NCI-H2081 (cell line): ENCODE results near the gene MAGI2.

Source experiments
- DNase-seq, 2 experiments: peaks; one replicate each; lab custom pipeline; 2025; lab: John Stamatoyannopoulos, UW

The MAGI2 gene

DNA sequence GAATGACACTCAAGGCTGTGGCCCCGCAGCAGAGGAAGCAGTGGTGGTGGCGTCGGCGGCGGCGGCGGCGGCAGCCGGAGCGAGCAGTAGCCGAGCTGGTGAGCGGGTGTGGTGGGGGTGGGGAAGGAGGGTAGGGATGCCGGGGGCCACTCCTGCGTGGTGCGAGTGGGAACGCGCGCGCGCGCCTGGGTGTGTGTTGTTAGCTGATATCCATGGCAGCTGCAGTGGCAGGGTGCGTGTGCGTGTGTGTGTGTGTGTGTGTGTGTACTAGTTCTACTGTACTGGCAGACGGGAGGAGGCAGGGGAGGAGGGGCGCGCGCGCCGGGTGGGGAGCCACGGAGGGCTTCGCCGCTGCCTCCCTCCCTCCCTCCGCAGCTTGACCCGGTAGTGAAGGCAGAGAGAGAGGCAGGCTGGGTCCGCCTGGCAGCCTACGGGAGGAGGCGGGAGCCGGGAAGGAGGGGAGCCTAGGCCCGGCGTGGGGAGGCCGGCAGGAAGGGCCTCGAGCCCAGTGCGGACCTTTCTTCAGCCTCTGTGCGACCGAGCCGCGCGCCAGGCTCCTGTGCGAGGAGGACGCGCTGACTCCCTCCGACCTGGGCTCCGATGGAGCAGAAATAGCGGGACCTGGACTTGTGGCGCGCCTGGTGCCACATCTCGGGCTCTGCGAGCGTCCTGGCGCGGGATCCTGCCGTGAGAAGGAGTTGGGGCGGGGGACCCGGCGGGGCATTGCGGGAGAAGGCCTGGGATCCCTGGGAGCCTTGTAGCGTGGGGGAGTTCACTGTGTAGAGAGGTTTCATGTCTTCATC, at the start of gene MAGI2:
TSS of gene MAGI2 (minus strand) at position 110 of the 803 bp plus-strand sequence. CDS start 347 bp downstream, outside the sequence.
- DNase-seq: no peak

DNA sequence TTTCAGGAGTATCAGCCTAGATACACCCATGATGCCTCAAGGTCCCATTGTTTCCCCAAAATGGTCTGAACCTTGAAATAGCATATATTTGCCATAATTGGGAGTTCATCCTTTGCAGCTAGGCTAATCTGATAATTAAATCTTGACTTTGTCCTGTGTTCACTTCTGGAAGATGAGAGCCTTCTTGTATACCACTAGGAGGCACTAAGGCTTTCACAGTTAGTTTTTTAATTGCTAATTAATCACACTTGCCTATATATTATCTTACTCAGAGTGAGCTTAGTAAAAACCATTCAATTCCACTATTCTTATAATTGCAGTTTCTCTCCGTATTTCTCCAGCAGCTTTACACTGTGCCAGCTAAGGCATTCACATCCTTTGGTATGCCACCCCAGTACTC, 48.7 kb upstream of the MAGI2 start:
- no peak for DNase-seq

DNA sequence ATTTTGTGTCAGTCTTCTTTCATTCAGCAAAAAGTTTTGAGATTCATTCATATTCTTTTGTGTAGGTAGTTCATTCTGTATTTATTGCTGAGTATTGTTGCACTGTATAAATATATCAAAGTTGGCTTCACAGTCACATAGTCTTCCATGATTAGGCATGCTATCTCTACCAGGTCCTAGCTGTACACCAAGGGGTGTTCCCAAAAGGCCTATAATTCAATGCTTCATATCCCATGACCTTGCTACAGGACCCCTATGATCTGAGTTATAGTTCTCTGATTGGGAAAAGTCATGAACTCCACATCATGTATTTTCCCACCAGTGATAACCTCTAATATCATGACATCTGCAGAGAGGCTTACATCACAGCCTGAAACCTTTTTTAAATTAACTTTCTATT, 47.3 kb upstream of the MAGI2 start:
- DNase-seq: no peak

DNA sequence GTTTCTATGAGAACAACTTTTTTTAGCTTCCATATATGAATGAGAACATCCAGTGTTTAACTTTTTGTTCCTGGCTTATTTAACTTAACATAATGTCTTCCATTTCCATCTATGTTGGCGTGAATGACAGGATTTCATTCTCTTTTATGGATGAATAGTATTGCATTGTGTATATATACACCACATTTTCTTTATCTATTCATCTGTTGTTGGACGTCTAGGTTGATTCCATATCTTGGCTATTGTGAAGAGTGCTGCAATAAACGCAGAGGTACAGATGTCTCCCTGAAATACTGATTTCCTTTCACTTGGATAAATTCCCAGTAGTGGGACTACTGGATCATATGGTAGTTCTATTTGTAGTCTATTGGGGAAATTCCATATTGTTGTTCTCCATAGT, 44.3 kb upstream of the MAGI2 start:
- no peak for DNase-seq

DNA sequence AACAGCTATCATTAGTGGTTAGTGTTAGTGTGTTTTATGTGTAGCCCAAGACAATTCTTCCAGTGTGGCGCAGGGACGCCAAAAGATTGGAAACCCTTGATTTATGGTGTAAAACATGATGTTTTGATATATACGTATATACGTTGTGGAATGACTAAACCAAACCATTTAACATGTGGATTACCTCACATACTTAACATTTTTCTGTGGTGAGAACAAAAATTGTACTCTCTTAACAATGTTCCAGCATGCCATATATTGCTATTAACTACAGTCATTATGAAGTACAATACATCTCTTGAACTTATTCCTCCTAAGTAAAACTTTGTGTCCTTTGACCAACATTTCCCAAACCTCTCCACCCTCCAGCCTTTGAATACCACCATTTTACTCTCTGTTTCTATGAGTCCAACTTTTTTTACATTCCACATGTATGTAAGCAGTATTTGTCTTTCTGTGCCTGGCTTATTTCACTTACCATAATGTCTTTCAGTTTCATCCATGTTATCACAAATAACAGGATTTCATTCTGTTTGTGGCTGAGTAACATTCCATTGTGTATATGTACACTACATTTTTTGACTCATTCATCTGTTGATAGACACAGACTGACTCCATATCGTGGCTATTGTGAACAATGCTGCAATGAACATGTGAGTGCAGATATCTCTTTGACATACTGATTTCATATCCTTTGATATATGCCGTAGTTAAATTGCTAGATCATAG, 42.2 kb upstream of the MAGI2 start:
- no peak for DNase-seq

DNA sequence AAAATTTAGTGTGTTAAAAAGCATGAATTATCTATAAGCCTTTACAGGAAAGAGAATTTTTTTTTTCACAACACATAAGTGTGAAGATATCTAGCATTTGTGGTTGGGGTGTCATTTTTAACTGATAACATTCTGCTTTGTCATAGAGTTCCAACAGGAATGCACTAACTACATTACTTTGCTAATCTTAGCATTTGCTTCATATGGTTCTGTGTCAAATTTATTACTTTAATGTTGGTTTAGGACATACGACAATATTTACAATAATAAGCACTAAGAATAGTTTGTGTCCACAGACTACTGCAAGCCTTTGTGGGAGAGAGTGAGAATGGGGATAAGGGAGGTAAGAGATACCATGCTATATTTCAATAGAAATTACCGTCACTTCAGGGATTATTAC, 40.6 kb upstream of the MAGI2 start:
- DNase-seq: no peak

DNA sequence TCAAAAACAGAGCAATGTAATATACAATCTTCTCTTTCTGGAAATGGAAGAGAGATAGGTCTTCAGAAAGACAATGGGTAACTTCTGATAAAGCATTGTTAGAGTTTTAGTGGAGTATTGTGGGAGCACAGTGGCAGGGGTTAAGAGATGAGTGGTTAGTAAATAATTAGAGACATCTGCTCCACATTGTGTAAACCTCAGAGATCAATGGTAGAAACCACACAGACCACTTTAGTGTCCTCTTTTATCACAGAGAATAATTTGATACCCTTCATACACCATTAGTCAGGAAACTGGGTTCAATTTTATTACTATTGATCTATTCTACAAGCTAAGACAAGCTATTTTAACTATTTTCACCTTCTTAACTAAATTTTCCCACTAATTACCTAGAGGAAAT, 35.9 kb upstream of the MAGI2 start:
- peak in 1 of 2 experiments; percentile 3 for DNase-seq

DNA sequence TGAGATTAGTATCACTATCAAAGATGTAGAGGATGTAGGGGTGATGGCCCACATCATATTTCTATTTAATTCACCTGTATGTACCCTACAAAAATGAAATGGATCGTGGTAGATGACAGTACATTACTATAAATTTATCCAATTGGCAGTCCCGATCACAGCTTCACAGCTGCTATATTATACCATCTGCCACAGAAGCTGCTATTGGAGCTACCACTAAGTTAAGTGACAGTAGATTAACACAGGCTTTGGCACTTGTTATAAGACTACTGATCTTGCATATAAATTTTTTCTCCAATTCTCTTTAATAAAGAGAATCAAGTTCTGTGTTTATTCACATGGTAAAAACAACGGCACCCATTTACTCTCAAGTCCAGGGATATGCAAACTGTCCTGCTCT, 24.9 kb upstream of the MAGI2 start:
- no peak for DNase-seq

DNA sequence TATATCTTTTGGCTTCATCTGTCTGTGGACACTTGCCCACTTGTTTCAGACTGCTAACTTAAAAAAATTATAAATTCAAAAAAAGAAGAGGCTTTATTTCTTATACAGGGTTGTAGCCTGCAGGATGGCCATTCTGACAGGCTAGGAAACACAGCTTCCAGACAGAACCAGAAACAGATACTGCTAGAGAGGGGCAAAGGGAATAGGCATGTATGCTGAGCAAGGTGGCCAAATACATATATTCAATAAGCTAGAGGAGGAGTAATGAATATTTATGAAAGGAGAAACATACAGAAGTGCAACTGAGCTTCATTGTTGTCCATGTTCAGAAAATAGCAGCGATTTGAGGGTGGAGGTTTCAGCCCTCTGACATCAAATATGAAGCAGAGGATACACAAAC, 22.0 kb upstream of the MAGI2 start:
- no peak for DNase-seq

DNA sequence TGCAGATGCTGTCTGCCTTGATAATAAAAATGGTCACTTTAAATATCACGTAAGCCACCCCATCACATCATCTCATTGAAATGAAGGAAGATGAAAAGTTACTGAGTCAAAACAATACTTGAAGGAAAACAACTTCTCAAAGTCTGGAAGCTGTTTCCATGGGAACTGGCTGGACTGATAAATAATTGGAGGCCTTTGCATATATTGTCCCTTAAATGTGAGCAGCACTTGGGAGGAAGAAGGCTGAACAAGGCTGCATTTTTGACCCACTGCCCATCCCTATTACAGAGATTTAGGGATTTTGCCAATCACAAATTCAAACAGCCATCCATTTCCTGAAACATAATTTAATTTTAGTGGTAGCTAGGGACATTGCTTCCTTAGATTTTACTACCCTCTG, 18.2 kb upstream of the MAGI2 start:
- DNase-seq: no peak

DNA sequence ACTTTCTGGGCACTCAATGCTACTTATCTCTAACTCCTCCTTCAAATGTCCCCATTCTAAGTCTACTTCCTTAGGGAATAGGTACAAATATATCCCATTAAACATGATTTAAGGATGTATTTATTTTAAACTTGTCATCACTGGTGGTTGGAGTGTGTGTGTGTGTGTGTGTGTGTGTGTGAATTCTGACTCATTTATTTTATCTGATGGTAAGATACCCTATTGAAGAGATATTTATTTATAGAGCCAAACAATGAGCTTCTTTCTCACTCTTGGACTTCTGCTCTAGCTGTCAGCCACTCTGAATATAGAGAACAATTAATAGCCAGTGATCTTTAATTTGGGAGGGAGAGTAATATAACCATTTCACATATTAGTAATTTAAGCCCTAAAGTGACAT, 17.8 kb upstream of the MAGI2 start:
- no peak for DNase-seq

DNA sequence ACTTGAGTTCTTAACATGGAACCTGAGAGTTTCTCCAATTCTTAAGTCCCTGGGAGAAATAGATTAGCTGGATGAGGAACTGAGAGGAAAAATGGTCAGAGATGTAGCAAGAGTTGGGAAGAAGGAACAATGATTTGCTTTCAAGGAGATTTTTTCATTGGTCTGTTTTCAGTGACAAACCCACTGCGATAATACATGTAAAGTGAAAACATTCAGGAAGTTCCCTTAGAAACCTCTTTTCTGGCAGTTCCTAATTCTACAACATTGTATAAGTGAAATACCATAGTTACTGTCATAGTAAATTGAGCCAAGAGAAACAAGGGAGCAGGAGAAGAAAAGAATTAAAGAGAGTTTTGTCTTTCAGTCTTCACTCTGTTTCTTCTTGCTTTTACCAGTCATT, 12.1 kb upstream of the MAGI2 start:
- no peak for DNase-seq

DNA sequence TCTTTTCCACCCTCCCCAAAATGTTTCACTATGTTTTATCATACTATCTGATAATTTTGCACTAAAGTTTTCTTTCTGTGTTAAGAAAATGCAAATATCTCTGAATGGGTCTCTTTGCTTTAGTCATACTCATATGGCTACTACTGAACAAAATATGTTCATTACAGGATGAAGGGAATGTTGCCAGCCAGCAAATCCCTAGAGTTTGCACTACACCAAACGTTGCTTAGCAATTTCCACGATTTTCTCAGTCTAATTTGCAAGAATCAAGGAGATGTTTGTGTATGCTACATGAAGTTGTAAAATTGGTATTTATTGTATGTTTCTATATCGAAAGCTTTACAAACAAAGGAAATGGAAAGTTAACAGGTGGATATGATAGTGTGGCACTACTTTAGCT, 10.6 kb upstream of the MAGI2 start:
- DNase-seq: no peak

DNA sequence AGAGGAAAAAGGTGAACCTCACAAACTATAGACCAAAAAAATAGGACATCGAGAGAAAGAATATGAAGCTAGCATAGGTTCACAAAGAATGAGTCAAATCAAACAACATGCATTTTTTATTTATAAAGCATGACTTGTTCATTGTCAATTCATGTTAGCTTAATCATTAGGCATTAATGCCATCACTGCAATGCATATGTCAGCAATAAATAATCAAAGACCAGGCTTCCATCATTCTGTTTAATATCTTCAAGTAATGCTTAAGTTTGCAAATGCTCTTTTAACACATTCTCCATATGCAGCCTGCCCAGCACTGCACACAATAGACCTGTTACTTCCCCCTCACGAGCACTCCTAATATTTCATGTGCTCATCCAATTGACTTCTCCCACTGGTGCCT, 8.9 kb upstream of the MAGI2 start:
- DNase-seq: no peak

DNA sequence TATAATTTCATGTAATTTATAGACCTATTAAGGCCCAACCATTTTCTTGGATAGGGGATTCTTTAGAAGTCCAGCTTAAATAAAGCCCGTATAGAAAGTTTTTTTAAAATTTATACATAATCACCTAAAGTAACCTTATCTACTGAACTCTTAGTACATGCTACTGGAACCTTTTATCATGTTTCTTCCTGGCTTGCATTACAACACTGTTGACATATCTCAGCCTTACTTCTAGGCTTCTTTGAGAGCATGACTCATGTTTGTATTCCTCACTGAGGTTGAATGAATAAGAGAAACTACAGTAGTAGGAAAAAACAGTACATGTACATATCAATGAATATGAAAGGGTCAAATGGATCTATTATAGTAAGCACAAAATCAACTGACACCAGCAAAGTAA, 8.2 kb upstream of the MAGI2 start:
- DNase-seq: no peak

DNA sequence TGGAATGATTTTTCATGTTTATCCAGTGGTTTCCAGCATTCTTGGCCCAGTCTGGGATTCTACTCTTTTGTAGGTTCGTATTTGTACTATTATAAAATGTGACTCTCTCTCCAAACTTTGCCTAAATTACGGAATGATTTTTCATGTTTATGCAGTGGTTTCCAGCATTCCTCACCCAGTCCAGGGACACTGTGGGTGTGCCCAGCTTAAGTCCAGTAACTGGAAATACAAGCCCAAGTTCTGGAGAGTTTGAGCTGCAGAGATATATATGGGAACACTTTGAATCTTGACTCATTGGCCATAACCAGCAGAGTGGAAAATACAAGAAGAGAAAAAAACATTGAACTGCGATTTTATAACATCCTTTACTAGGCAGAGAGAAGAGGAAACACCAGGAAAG, 5.9 kb upstream of the MAGI2 start:
- DNase-seq: no peak

DNA sequence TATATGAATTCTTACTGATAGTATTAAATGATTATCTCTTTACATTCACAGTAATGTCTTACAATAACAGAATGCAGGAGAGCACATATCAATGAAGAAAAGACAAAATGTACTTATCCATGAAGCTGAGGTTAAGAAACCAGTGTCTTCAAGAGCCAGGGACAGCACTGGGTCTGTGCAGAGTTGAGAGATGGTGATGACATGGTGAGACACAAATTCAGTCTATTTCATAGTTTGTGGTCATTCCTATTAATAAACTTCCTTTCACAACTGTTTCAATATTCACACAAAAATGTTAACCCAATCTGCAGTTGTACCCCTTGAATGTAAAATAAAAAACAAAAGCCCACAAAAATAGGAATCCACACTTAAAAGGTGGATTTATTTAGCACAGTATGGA, 5.3 kb upstream of the MAGI2 start:
- DNase-seq: no peak

DNA sequence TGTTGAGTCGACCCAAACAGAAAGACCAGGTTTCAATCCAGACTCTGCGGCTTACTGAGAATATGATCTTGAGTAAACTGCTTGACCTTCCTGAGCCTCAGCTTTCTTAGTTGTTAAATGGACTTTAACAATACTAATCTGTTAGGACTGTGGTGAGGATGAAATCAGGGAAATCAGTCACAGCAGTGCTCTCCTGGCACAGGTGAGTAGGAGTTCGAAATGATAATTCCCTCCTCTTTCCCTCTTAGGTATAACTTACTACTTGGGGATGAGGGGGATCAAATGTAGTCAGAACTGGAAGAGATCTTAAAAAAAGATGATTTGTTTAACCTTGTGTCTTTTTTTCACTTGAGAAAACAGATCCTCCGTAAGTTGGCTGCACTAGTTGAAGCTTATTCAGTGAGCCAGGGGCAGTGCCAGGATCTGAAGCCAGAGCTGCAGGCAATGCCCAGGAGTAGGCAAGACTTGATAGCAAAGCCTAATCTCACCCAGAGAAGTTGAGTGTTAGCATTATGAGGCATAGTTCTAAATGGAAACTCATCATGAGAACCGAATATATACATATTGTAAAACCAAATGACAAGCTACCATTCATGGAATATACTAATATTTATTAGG, 1.8 kb upstream of the MAGI2 start:
- DNase-seq: no peak

DNA sequence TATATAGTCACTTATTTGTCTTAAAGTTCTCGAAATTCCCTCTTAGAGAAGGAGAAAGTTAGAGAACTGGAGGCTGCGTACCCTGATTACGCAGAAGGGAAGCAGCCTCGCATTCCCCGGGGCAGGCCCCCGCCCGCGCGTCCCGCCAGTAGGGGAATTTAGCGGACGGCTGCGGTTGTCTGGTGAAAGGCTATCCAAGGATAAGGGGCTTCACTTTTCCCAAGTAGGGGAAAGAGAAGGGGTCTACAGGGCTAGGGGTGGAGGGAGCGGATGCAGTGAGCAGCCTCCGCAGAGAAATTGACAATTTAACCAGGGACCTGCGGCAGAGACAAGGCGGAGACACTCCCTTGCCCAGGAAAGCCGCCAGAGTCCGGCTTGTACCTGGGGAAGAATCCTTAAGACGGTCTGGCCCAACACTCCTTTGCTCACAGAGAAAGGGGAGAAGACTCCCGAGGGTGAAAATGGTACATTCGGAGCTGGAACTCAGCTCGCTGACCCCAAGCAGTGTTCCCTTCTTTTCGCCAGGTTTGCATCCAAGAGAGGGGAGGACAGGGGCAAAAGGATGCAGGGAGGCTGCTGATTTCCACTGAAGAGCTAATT, 994 bp upstream of the MAGI2 start:
- no peak for DNase-seq

DNA sequence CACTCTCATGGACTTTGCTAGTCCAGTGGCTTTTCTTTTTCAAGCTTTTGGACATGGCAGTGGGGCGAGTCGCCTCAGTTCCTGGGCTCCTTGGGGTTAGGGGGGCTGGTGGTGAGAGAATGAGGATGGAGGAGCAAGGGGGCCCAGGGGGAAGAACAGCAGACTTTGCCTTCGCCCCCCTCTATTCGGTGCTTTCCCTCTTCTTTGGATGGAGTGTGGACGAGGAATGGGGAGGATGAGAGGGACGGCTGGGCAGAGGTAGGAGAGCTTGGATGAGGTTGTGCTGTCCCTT, 255 bp downstream of the MAGI2 start:
- DNase-seq: no peak

DNA sequence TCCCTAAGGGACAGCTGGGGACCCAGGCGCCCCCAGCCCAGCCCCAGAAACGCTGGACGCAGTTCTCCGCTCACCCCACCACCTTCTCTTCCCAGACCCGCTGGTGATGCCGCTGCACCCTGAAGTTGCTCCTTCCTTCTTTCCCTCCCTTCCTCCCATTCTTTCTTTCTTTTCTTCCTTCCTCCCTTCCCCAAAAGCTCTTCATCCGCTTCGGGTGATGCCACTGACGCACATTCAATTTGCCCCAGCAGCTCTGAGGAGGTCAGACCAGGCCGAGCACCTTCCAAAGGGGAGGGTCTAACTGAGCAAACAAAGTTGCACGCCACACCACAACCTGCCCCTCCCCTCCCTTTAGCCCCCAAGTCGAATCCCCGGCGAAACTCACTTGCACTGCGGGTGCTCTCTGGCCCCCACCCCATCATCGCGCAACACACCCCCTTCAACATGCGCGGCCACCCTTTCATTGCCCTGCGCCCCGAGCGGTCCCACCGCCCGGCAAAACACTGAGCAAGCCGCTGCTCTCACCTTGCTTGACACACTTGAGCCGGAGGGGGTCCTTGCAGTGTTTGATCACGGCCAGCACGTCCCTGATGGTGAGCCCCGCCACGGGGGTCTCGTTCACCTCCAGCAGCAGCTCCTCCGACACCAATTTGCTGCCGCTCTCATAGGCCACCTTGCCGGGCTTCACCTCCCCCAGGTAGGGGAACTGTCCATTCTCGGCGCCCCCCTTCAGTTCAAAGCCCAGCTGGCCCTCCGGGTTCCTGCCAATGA, 787 bp downstream of the MAGI2 start:
- DNase-seq: no peak

DNA sequence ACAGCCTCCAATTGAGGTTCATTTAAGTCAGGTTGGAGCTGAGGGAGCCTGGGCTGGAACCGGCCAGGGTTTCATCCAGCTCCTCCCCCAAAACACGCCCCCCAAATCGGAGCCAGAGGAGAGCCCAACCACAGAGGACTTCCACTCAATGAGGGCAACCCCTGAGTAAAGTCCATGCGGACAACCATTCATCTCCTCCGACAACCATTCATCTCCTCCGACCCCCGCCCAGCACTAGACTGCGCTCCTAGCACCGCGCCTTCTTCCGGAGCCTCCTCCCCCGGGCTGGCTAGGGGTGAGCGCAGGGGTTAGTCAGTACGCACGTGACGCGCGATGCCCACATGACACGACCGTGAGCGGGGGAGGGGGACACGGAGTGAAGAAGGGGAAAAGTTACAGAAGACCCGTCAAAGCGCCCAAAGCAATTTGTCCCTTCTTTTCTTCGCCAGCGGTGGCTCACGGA, 1.4 kb downstream of the MAGI2 start:
- DNase-seq: peak; percentile 5 to 33
